Measurements from ENCODE around the gene MSH5. TPM values are rescaled to one million over a fixed set of nuclear protein-coding genes. Genes with fewer than 3 reads are reported as not detected.
A peak's percentile ranks its signal among the peaks of the same experiment; 100 is the strongest.

MSH5 gene
- total and polyA plus RNA-seq, 9 of the 15 experiments (the other 6 are each of a cell fraction or from before 2014, with no cell fraction given): 12.5 to 104 (median 46.6) TPM

- TF ChIP-seq RBM14 (IDR thresholded peaks at IDR 0.05; ENCODE audit: borderline replicate concordance, insufficient read depth, low read depth, low read length): no peak
- TF ChIP-seq CCNT2 (IDR thresholded peaks at IDR 0.05; ENCODE audit: borderline replicate concordance, extremely low read depth, insufficient read length, low read depth, low read length): no peak
- TF ChIP-seq WHSC1 (IDR thresholded peaks at IDR 0.05; ENCODE audit: low read length): no peak
- peak in 1 of 2 experiments; percentile 81; a peak in 2 of 4 replicates for TF ChIP-seq ZNF639 (CRISPR knock-in tag; conservative IDR thresholded peaks at IDR 0.05 in 1 of 2, IDR thresholded peaks at IDR 0.05 in 1 of 2)
- no peak for TF ChIP-seq PCBP1 (IDR thresholded peaks at IDR 0.05; ENCODE audit: low read depth, low read length, poor library complexity, severe bottlenecking)
- TF ChIP-seq FOXP4 (CRISPR knock-in tag; IDR thresholded peaks at IDR 0.05; ENCODE audit: borderline replicate concordance): no peak
- TF ChIP-seq MNT (conservative IDR thresholded peaks at IDR 0.05): no peak
- TF ChIP-seq ZNF75A (CRISPR knock-in tag; IDR thresholded peaks at IDR 0.05): peak; percentile 58; the same call in 1 of the 2 replicates
- TF ChIP-seq C11orf30 (IDR thresholded peaks at IDR 0.05; ENCODE audit: low read depth): no peak
- peak; percentile 85 for TF ChIP-seq SMAD4 (CRISPR knock-in tag; conservative IDR thresholded peaks at IDR 0.05)
- no peak for TF ChIP-seq ZNF407 (IDR thresholded peaks at IDR 0.05; ENCODE audit: low read depth)
These were observed 14.1 kb upstream of the MSH5 start (continued) for GRCh38 chr6:31725502-31726350.
